NK-92 (cell line): ENCODE results near the gene RSAD1.

ENCODE experiments used
- DNase-seq: peaks from one replicate; lab custom pipeline; 2025; ENCODE audit not compliant: unreplicated experiment; lab: John Stamatoyannopoulos, UW

The RSAD1 gene

GRCh38 chr17:50488880-50489279, 10.2 kb downstream of the RSAD1 start:
- DNase-seq: no peak

- no peak for DNase-seq
These were observed 12.8 kb downstream of the RSAD1 start for GRCh38 chr17:50491505-50491904.

- DNase-seq: no peak
These were observed 13.6 kb downstream of the RSAD1 start for GRCh38 chr17:50492214-50492613.

- DNase-seq: no peak
These were observed 15.1 kb downstream of the RSAD1 start for GRCh38 chr17:50493744-50494143.

- no peak for DNase-seq
These were observed 16.7 kb downstream of the RSAD1 start for GRCh38 chr17:50495217-50495823.

- DNase-seq: no peak
These were observed 17.3 kb downstream of the RSAD1 start for GRCh38 chr17:50495918-50496317.

- no peak for DNase-seq
These were observed 19.6 kb downstream of the RSAD1 start for GRCh38 chr17:50498021-50498874.

GRCh38 chr17:50499270-50499669, 20.6 kb downstream of the RSAD1 start:
- DNase-seq: no peak

GRCh38 chr17:50499721-50500120, 21.1 kb downstream of the RSAD1 start:
- DNase-seq: no peak

- DNase-seq: no peak
These were observed 22.4 kb downstream of the RSAD1 start for GRCh38 chr17:50501054-50501453.

- DNase-seq: no peak
These were observed 23.8 kb downstream of the RSAD1 start for GRCh38 chr17:50502301-50502990.

GRCh38 chr17:50505591-50506130, 27.0 kb downstream of the RSAD1 start:
- no peak for DNase-seq

- no peak for DNase-seq
These were observed 27.6 kb downstream of the RSAD1 start for GRCh38 chr17:50506298-50506697.

GRCh38 chr17:50507871-50508572, 29.4 kb downstream of the RSAD1 start, which contains the start of gene MYCBPAP:
Gene MYCBPAP (plus strand): TSS chr17:50508439. CDS start chr17:50508675, 236 bp downstream.
- DNase-seq: peak; percentile 33

GRCh38 chr17:50508573-50509460, 30.2 kb downstream of the RSAD1 start:
- no peak for DNase-seq

GRCh38 chr17:50511058-50511457, 32.4 kb downstream of the RSAD1 start:
- DNase-seq: no peak

- DNase-seq: no peak
These were observed 34.8 kb downstream of the RSAD1 start for GRCh38 chr17:50513495-50513894.

GRCh38 chr17:50514388-50514787, 35.7 kb downstream of the RSAD1 start:
- DNase-seq: no peak

- no peak for DNase-seq
These were observed 36.5 kb downstream of the RSAD1 start for GRCh38 chr17:50514936-50515702.
